HepG2 (cell line): ENCODE measurements around the gene OR2A42. TPM values are rescaled to one million over a fixed set of nuclear protein-coding genes. Genes with fewer than 3 reads are reported as not detected.
"Not testable (repeated sequence)": the region's sequence is repeated elsewhere in the genome, so short reads cannot be mapped to it uniquely, and the experiment has no call there.

ENCODE experiments used
- ATAC-seq: fragments of 200-7000 bp; cut with Tn5 transposase; 3 replicates; pipeline ENCODE4 v1.9.1; 2020; ENCODE audit warnings: mild to moderate bottlenecking, moderate library complexity
- BruUV-seq: library from RNA; stranded (reverse); fragments of 400-500 nt; replicated peaks from 2 replicates; lab custom pipeline; 2021; lab: Mats Ljungman, UMichigan
- CTCF ChIA-PET: fragments of 300-600 bp; formaldehyde crosslinking; extraction: SDS; loops from one replicate; lab custom pipeline; 2021; ENCODE audit warnings: low total read pairs, inconsistent platforms, low intra/inter-chr PET ratio; lab: Yijun Ruan, JAX
- POLR2A ChIA-PET: fragments of 350-600 bp; sonication (Branson Sonifier 250); formaldehyde crosslinking; loops from one replicate; lab custom pipeline; 2020; ENCODE audit warnings: antibody characterized with exemption, inconsistent platforms; lab: Yijun Ruan, JAX
- DNase-seq: peaks from one replicate; pipeline ENCODE4 v3.0.0-alpha.2; 2015; ENCODE audit warnings: low spot score
- FAIRE-seq: peaks from 3 replicates; lab custom pipeline; 2011; peaks lifted over from hg19 to GRCh38; lab: Jason Lieb, UNC
- H2AFZ ChIP-seq: one replicate; pipeline ENCODE4 v1.6.1; 2011; ENCODE audit warnings: low read length, inconsistent platforms
- H3K27ac ChIP-seq: fragments of 300-600 bp; 3 replicates; pipeline ENCODE4 v1.8.0; 2011; ENCODE audit warnings: mixed run types, mild to moderate bottlenecking, mixed read lengths, low read length, inconsistent platforms; ENCODE audit not compliant: insufficient read depth; ENCODE audit errors: extremely low read length
- H3K27me3 ChIP-seq, 2 experiments: fragments of 200-600 bp in 1 of 2; 2 replicates in 1 of 2; 3 replicates in 1 of 2; pipeline versions ENCODE4 v1.6.0 to v1.8.0; 2011; ENCODE audit warnings: low read length in 2 of 2, mild to moderate bottlenecking in 2 of 2, moderate library complexity in 2 of 2, inconsistent platforms in 1 of 2; ENCODE audit not compliant: insufficient read depth in 2 of 2, control insufficient read depth in 1 of 2
- H3K36me3 ChIP-seq, 2 experiments: fragments of 200-600 bp in 1 of 2; replicated peaks in 1 of 2; 2 replicates in 1 of 2; 3 replicates in 1 of 2; pipeline versions ENCODE4 v1.5.1 to v1.8.0; 2011; ENCODE audit warnings: low read length in 2 of 2, inconsistent platforms in 1 of 2; ENCODE audit not compliant: insufficient read depth in 2 of 2, control insufficient read depth in 1 of 2
- H3K4me1 ChIP-seq: 2 replicates; pipeline ENCODE4 v1.5.1; 2012; ENCODE audit warnings: low read length, inconsistent platforms; ENCODE audit not compliant: insufficient read depth
- H3K4me2 ChIP-seq: 2 replicates; pipeline ENCODE4 v1.6.0; 2011; ENCODE audit warnings: low read depth, low read length, inconsistent platforms
- H3K4me3 ChIP-seq, 3 experiments: fragments of 200-600 bp in 1 of 3; sonication (generic), shearing (Covaris generic) in 1 of 3; replicated peaks in 1 of 3; 2 replicates each; pipeline ENCODE4 v1.5.1; 2011 to 2016; ENCODE audit warnings: low read length in 3 of 3, inconsistent platforms in 2 of 3, low read depth in 2 of 3, mild to moderate bottlenecking in 2 of 3, control low read depth in 1 of 3, mixed read lengths in 1 of 3; ENCODE audit not compliant: insufficient read depth in 1 of 3
- H3K79me2 ChIP-seq: one replicate; pipeline ENCODE4 v1.6.1; 2011; ENCODE audit warnings: low read length, inconsistent platforms; ENCODE audit not compliant: insufficient read depth
- H3K9ac ChIP-seq: 2 replicates; pipeline ENCODE4 v1.6.0; 2011; ENCODE audit warnings: mild to moderate bottlenecking, low read depth, low read length, inconsistent platforms; ENCODE audit not compliant: insufficient read depth
- H3K9me3 ChIP-seq: 2 replicates; pipeline ENCODE4 v1.5.1; 2012; ENCODE audit warnings: mild to moderate bottlenecking, low read length
- H4K20me1 ChIP-seq: 2 replicates; pipeline ENCODE4 v1.6.0; 2011; ENCODE audit warnings: inconsistent platforms, mild to moderate bottlenecking, low read length, moderate library complexity; ENCODE audit not compliant: insufficient read depth
- WGBS: methylation state at CpG from one replicate; pipeline ENCODE4 v1.1.6; 2017; ENCODE audit warnings: low lambda C conversion rate; 5-methylcytosine and 5-hydroxymethylcytosine counted together
- in situ Hi-C: cut with HindIII; loops from 2 replicates; pipeline ENCODE4 v1.10.0; 2017; ENCODE audit warnings: low pct_unique_long_range_greater_than_20kb; ENCODE audit not compliant: extremely low pct_ligation_motif_present
- intact Hi-C: fragments of 100-400 bp; cut with micrococcal nuclease; formaldehyde crosslinking; loops from one replicate; pipeline ENCODE4 v1.10.0; 2022; ENCODE audit not compliant: unreplicated experiment
- polyA plus RNA-seq, 8 experiments: library from polyadenylated mRNA; depleted of rRNA in 3 of 8; stranded (reverse) in 7 of 8; unstranded in 1 of 8; fragments of >200 nt; fragmentation: Illumina TruSeq in 4 of 8; extraction: Trizol in 4 of 8; gene quantifications; 2 replicates each; pipeline versions ENCODE4 v1.2.1 to v1.2.3, GENCODE V29; 2011 to 2016; ENCODE audit warnings: low read depth in 4 of 8, missing spikeins in 1 of 8, mixed read lengths in 1 of 8; ENCODE audit not compliant: insufficient read depth in 1 of 8
- total RNA-seq, 5 experiments: library from RNA; depleted of rRNA; stranded (reverse); fragments of >200 nt; fragmentation: Illumina TruSeq; extraction: Trizol; gene quantifications; 2 replicates each; pipeline ENCODE4 v1.2.3, GENCODE V29; 2016; ENCODE audit warnings: low read depth in 1 of 5

The OR2A42 gene
- total and polyA plus RNA-seq, 2 of the 13 experiments (the other 11 are each of a cell fraction or from before 2014, with no cell fraction given) = not detected

- H2AFZ ChIP-seq, H3K27ac ChIP-seq, H3K36me3 ChIP-seq, CTCF ChIA-PET, H3K4me3 ChIP-seq, H3K9ac ChIP-seq, FAIRE-seq, in situ Hi-C loops, BruUV-seq, H3K27me3 ChIP-seq, intact Hi-C loops, H4K20me1 ChIP-seq, H3K9me3 ChIP-seq, DNase-seq, POLR2A ChIA-PET, H3K79me2 ChIP-seq, ATAC-seq, H3K4me1 ChIP-seq, H3K4me2 ChIP-seq: not testable (repeated sequence)
- WGBS = 4% methylated on average over 2 of the region's 2 CpGs
These were observed 799 bp downstream of the OR2A42 start for GRCh38 chr7:144238530-144239082.

- H2AFZ ChIP-seq, H3K27ac ChIP-seq, DNase-seq, H3K9ac ChIP-seq, FAIRE-seq, POLR2A ChIA-PET, CTCF ChIA-PET, H3K4me1 ChIP-seq, H3K79me2 ChIP-seq, in situ Hi-C loops, ATAC-seq, BruUV-seq, H3K4me2 ChIP-seq, H3K36me3 ChIP-seq, H3K4me3 ChIP-seq, H3K9me3 ChIP-seq, intact Hi-C loops, H4K20me1 ChIP-seq, H3K27me3 ChIP-seq: not testable (repeated sequence)
- WGBS = 14% methylated on average over 1 of the region's 1 CpG
These were observed 6.4 kb downstream of the OR2A42 start for GRCh38 chr7:144233039-144233438.

- H4K20me1 ChIP-seq, FAIRE-seq, H3K9me3 ChIP-seq, CTCF ChIA-PET, BruUV-seq, intact Hi-C loops, POLR2A ChIA-PET, H3K9ac ChIP-seq, H3K4me1 ChIP-seq, DNase-seq, in situ Hi-C loops, ATAC-seq, H2AFZ ChIP-seq, H3K36me3 ChIP-seq, H3K4me2 ChIP-seq, H3K27me3 ChIP-seq, H3K4me3 ChIP-seq, H3K27ac ChIP-seq, H3K79me2 ChIP-seq: not testable (repeated sequence)
- WGBS = no CpG with 5 or more reads among the region's 2 CpGs
These were observed 8.4 kb downstream of the OR2A42 start for GRCh38 chr7:144231027-144231426.

- ATAC-seq, DNase-seq, in situ Hi-C loops: not testable (repeated sequence)
These were observed 10.6 kb downstream of the OR2A42 start for GRCh38 chr7:144228810-144229209.

More at GRCh38 chr7:144228810-144229209, 10.6 kb downstream of the OR2A42 start:
- H3K9me3 ChIP-seq, H3K4me3 ChIP-seq, H3K27me3 ChIP-seq, H3K27ac ChIP-seq, BruUV-seq, H4K20me1 ChIP-seq, FAIRE-seq, H3K36me3 ChIP-seq, H3K9ac ChIP-seq, CTCF ChIA-PET, POLR2A ChIA-PET, H3K79me2 ChIP-seq, H3K4me2 ChIP-seq, intact Hi-C loops, H2AFZ ChIP-seq, H3K4me1 ChIP-seq: not testable (repeated sequence)
- WGBS = 20% methylated on average over 1 of the region's 3 CpGs
